Measurements from ENCODE around the gene CDH23. TPM values are rescaled to one million over a fixed set of nuclear protein-coding genes. Genes with fewer than 3 reads are reported as not detected.

Gene CDH23
- total and polyA plus RNA-seq, 2 of the 8 experiments (the other 6 are each of a cell fraction or from before 2014, with no cell fraction given): 1.9 to 4.9 TPM

DNA sequence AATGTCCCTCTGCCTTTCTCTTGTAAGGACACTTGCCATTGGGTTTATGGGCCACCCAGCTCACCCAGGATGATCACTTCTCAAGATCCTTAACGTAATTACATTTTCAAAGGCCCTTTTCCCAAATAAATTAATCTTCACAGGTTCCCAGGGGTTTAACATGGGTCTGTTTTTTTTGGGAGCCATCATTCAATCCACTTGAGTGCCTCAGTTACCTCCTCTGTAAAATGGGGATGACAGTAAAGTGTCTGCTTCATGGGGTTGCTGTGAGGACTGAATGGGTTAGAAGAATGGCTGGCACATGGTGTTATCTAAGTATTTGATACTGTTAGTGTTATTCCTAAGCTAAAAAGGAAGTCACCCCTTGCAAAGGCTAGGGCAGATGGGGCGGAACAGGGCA is 315.4 kb downstream of the CDH23 start:
- H3K23me2 ChIP-seq (ENCODE audit: low read depth, low read length): no peaks in the 10 kb centered on the region
- no peak overlapping the region for H4K5ac ChIP-seq (ENCODE audit: insufficient read length, low read depth, low read length)
- DNase-seq (ENCODE audit: low read depth in 1 of 2, low spot score in 2 of 2) (no peak), FAIRE-seq (no peak)
- no peak overlapping the region for H2BK120ac ChIP-seq (replicated peaks; ENCODE audit: low read depth, low read length)
- H3K14ac ChIP-seq (ENCODE audit: insufficient read length): no peak overlapping the region
- no peak overlapping the region for H2AK5ac ChIP-seq (ENCODE audit: low read depth, low read length)
- no peak overlapping the region for H3K18ac ChIP-seq (ENCODE audit: extremely low read depth, low read length)
- no peak overlapping the region for H4K8ac ChIP-seq (ENCODE audit: extremely low read depth, insufficient read depth, low read length)
- no peaks in the 10 kb centered on the region for H3K36me3 ChIP-seq (ENCODE audit: control insufficient read depth in 2 of 4, insufficient read depth in 4 of 4, low read length in 3 of 4)
- TF ChIP-seq SP4 (IDR thresholded peaks at IDR 0.05; ENCODE audit: low read length): no peak
- TF ChIP-seq RFX5 (IDR thresholded peaks at IDR 0.05; ENCODE audit: borderline replicate concordance, low read depth, low read length): no peak
- no peak for TF ChIP-seq EP300 (IDR thresholded peaks at IDR 0.05; ENCODE audit: borderline replicate concordance in 1 of 2, low read depth in 2 of 2, low read length in 2 of 2)
- TF ChIP-seq TEAD4 (IDR thresholded peaks at IDR 0.05; ENCODE audit: low read depth, low read length): no peak
- TF ChIP-seq, protein P1, sequence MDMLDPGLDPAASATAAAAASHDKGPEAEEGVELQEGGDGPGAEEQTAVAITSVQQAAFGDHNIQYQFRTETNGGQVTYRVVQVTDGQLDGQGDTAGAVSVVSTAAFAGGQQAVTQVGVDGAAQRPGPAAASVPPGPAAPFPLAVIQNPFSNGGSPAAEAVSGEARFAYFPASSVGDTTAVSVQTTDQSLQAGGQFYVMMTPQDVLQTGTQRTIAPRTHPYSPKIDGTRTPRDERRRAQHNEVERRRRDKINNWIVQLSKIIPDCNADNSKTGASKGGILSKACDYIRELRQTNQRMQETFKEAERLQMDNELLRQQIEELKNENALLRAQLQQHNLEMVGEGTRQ (IDR thresholded peaks at IDR 0.05; ENCODE audit: low read length): no peak
- TF ChIP-seq, protein P2, sequence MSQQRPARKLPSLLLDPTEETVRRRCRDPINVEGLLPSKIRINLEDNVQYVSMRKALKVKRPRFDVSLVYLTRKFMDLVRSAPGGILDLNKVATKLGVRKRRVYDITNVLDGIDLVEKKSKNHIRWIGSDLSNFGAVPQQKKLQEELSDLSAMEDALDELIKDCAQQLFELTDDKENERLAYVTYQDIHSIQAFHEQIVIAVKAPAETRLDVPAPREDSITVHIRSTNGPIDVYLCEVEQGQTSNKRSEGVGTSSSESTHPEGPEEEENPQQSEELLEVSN (IDR thresholded peaks at IDR 0.05): no peak
- H3K56ac ChIP-seq (replicated peaks; ENCODE audit: insufficient read length, low read depth, low read length): no peak overlapping the region
- H3K4me2 ChIP-seq (ENCODE audit: insufficient read depth in 1 of 2, low read depth in 2 of 2, low read length in 2 of 2): no peak overlapping the region
- H3K27me3 ChIP-seq (replicated peaks in 1 of 4; ENCODE audit: control insufficient read depth in 3 of 4, extremely low read depth in 1 of 4, insufficient read depth in 3 of 4, low read length in 3 of 4): peaks cover 0 to 3% (median 0%) of the 10 kb centered on the region in 4 experiments; a peak in 1 of 7 replicates
- H3K4me3 ChIP-seq (ENCODE audit: extremely low read depth in 1 of 4, insufficient read depth in 2 of 4, low read depth in 3 of 4, low read length in 4 of 4): no peak overlapping the region
- H3K4me1 ChIP-seq (replicated peaks in 1 of 4; ENCODE audit: control insufficient read depth in 3 of 4, insufficient read depth in 4 of 4, low read length in 3 of 4): peaks cover 0 to 6% (median 0%) of the 10 kb centered on the region in 4 experiments; a peak in 3 of 7 replicates
- 87% methylated on average over 2 of the region's 2 CpGs; no CpG with 5 or more reads in 1 of the 2 experiments for WGBS, 2 experiments (ENCODE audit: extremely low coverage in 1 of 2, insufficient coverage in 1 of 2, insufficient read length in 1 of 2, insufficient replicate concordance in 2 of 2, low coverage in 1 of 2, low lambda C conversion rate in 2 of 2, missing lambda C conversion rate in 1 of 2)
- no peaks in the 10 kb centered on the region for H4K20me1 ChIP-seq (replicated peaks in 1 of 2; ENCODE audit: control insufficient read depth in 1 of 2, insufficient read depth in 2 of 2, low read length in 2 of 2)
- no peak overlapping the region for H4K91ac ChIP-seq (replicated peaks; ENCODE audit: insufficient read length, low read length)
- H2BK20ac ChIP-seq (ENCODE audit: low read length): no peak overlapping the region
- no peak overlapping the region for H3K23ac ChIP-seq (ENCODE audit: insufficient read length)
- H2AFZ ChIP-seq (ENCODE audit: low read length): no peak overlapping the region
- ChIA-PET CTCF (ENCODE audit: partially characterized antibody) (interaction anchor here (0.7 to 3.3 kb wide), 19 partner anchors 8 to 393 kb away, joined by 3 to 16 read pairs (median 3); partner anchors contain the start of genes C10orf105, SLC29A3 and VSIR), POLR2A (ENCODE audit: partially characterized antibody) (interaction anchor here (1.1 kb wide), 1 partner anchor 18 kb away, joined by 3 read pairs; no protein-coding TSS in a partner anchor)
- no peak overlapping the region for H3K4ac ChIP-seq (replicated peaks; ENCODE audit: insufficient read length, low read depth, low read length)
- H2BK5ac ChIP-seq (ENCODE audit: low read depth, low read length): no peak overlapping the region
- H2BK12ac ChIP-seq (ENCODE audit: low read depth, low read length): no peak overlapping the region
- H2BK15ac ChIP-seq (ENCODE audit: low read length): no peak overlapping the region
- H3K79me1 ChIP-seq (ENCODE audit: low read depth, low read length): no peaks in the 10 kb centered on the region
- H3K9me3 ChIP-seq (ENCODE audit: insufficient read depth in 2 of 2, low read depth in 1 of 2, low read length in 1 of 2): no peaks in the 10 kb centered on the region
- no peak overlapping the region for H3K27ac ChIP-seq (ENCODE audit: low read depth, low read length)
- no peak overlapping the region for H3K9ac ChIP-seq (replicated peaks in 1 of 4; ENCODE audit: extremely low read depth in 1 of 4, low read depth in 3 of 4, low read length in 3 of 4)
- no peaks in the 10 kb centered on the region for H3K79me2 ChIP-seq (ENCODE audit: control insufficient read depth in 1 of 2, insufficient read depth in 2 of 2, low read length in 2 of 2)
